GM23338 (cell line): Measurements from ENCODE around the gene DCAF12. TPM values are rescaled to one million over a fixed set of nuclear protein-coding genes. Genes with fewer than 3 reads are reported as not detected.

ENCODE experiments used
- CTCF ChIP-seq, 2 experiments: fragments of 200-600 bp in 1 of 2; sonication (generic) in 1 of 2; conservative IDR thresholded peaks; 2 replicates each; pipeline versions ENCODE4 v1.5.1 to v1.6.1; 2016 to 2017; ENCODE audit warnings: antibody characterized with exemption in 2 of 2, low read depth in 2 of 2, mild to moderate bottlenecking in 2 of 2, moderate library complexity in 1 of 2
- ETS1 ChIP-seq: IDR thresholded peaks from 2 replicates; pipeline ENCODE4 v1.6.1; 2016; ENCODE audit warnings: antibody characterized with exemption
- EZH2 ChIP-seq: fragments of 200-600 bp; sonication (generic); IDR thresholded peaks from one replicate; pipeline ENCODE4 v1.8.0; 2017; ENCODE audit warnings: antibody characterized with exemption, mild to moderate bottlenecking, low read depth; ENCODE audit not compliant: unreplicated experiment
- EZH2phosphoT487 ChIP-seq: fragments of 200-600 bp; sonication (generic); IDR thresholded peaks from one replicate; pipeline ENCODE4 v1.8.1; 2018; ENCODE audit warnings: antibody characterized with exemption; ENCODE audit not compliant: unreplicated experiment
- JUNB ChIP-seq: IDR thresholded peaks from one replicate; pipeline ENCODE4 v1.6.1; 2016; ENCODE audit warnings: antibody characterized with exemption; ENCODE audit not compliant: unreplicated experiment
- POLR2AphosphoS5 ChIP-seq: IDR thresholded peaks from 2 replicates; pipeline ENCODE4 v1.6.1; 2016; ENCODE audit warnings: antibody characterized with exemption, low read depth
- STAT1 ChIP-seq: IDR thresholded peaks from one replicate; pipeline ENCODE4 v1.6.1; 2016; ENCODE audit warnings: antibody characterized with exemption; ENCODE audit not compliant: unreplicated experiment
- ZNF114 ChIP-seq: fragments of 250-450 bp; sonication (Bioruptor Pico); IDR thresholded peaks from 2 replicates; pipeline ENCODE4 v1.5.0; 2020; ENCODE audit warnings: mild to moderate bottlenecking, moderate library complexity
- ZNF331 ChIP-seq: fragments of 250-450 bp; sonication (Bioruptor Pico); IDR thresholded peaks from 2 replicates; pipeline ENCODE4 v1.5.0; 2020; ENCODE audit warnings: low read depth, mild to moderate bottlenecking, moderate library complexity
- ZNF462 ChIP-seq: fragments of 250-450 bp; sonication (Bioruptor Pico); IDR thresholded peaks from 2 replicates; pipeline ENCODE4 v1.5.0; 2020; ENCODE audit warnings: mild to moderate bottlenecking, moderate library complexity
- polyA plus RNA-seq: library from polyadenylated mRNA; unstranded; fragments of >200 nt; fragmentation: Nextera tagmentation; extraction: Ambion mirVana; gene quantifications from 2 replicates; pipeline ENCODE4 v1.2.1, GENCODE V29; 2016
- total RNA-seq: library from RNA; depleted of rRNA; stranded (reverse); fragments of >200 nt; shearing (Covaris generic); gene quantifications from 2 replicates; pipeline ENCODE4 v1.2.3, GENCODE V29; 2014

Gene DCAF12
- total and polyA plus RNA-seq, 2 experiments from 2014 or later, result 9.5 to 20.7 TPM

GRCh38 chr9:34171753-34172535 lies 45.4 kb upstream of the DCAF12 start (continued):
- TF ChIP-seq ZNF462 (CRISPR knock-in tag), result no peak
- TF ChIP-seq CTCF (conservative IDR thresholded peaks at IDR 0.05; ENCODE audit: low read depth in 2 of 2), result no peak
- TF ChIP-seq EZH2phosphoT487, result no peak
- TF ChIP-seq STAT1, result no peak
- no peak for TF ChIP-seq POLR2AphosphoS5
- no peak for TF ChIP-seq JUNB
- TF ChIP-seq EZH2, result no peak
- no peak for TF ChIP-seq ZNF114 (CRISPR knock-in tag)
- no peak for TF ChIP-seq ZNF331 (CRISPR knock-in tag)
- no peak for TF ChIP-seq ETS1
